ENCODE results near the gene FRMD5. TPM values are rescaled to one million over a fixed set of nuclear protein-coding genes. Genes with fewer than 3 reads are reported as not detected.

FRMD5 gene

Small RNA genes within 50 kb of the gene (small RNA-seq; reads per million reads assigned to genes)
- not detected for gene RF00019 (ENCODE audit: low read depth)

All from mesenchymal stem cell (in vitro differentiated cells and primary cell).